Osteoblast (primary cell): ENCODE measurements around the gene PTPN2. TPM values are rescaled to one million over a fixed set of nuclear protein-coding genes. Genes with fewer than 3 reads are reported as not detected.

Experiments
- DNase-seq: peaks from one replicate; pipeline ENCODE4 v3.0.0; 2011; ENCODE audit warnings: low spot score, mixed read lengths; ENCODE audit not compliant: insufficient read length; ENCODE audit errors: missing footprints
- H2AFZ ChIP-seq: 2 replicates; pipeline ENCODE4 v1.6.0; 2011; ENCODE audit warnings: mild to moderate bottlenecking, low read length
- H3K27ac ChIP-seq: 2 replicates; pipeline ENCODE4 v1.5.1; 2011; ENCODE audit warnings: mild to moderate bottlenecking, low read depth, low read length, moderate library complexity
- H3K27me3 ChIP-seq: 2 replicates; pipeline ENCODE4 v1.6.0; 2012; ENCODE audit warnings: mild to moderate bottlenecking, control low read depth, inconsistent platforms, low read length, moderate library complexity; ENCODE audit not compliant: insufficient read depth
- H3K36me3 ChIP-seq: 2 replicates; pipeline ENCODE4 v1.5.1; 2011; ENCODE audit warnings: mild to moderate bottlenecking, low read length, control low read depth, moderate library complexity; ENCODE audit not compliant: insufficient read depth
- H3K4me1 ChIP-seq: 2 replicates; pipeline ENCODE4 v1.5.1; 2011; ENCODE audit warnings: mild to moderate bottlenecking, low read length, control low read depth, moderate library complexity; ENCODE audit not compliant: insufficient read depth
- H3K4me2 ChIP-seq: 2 replicates; pipeline ENCODE4 v1.6.0; 2011; ENCODE audit warnings: mild to moderate bottlenecking, low read length; ENCODE audit not compliant: insufficient read depth
- H3K4me3 ChIP-seq: fragments of 200-600 bp; sonication (generic); 3 replicates; pipeline ENCODE4 v1.5.1; 2012; ENCODE audit warnings: mild to moderate bottlenecking, low read length, inconsistent platforms; ENCODE audit not compliant: insufficient read depth
- H3K79me2 ChIP-seq: 2 replicates; pipeline ENCODE4 v1.6.0; 2012; ENCODE audit warnings: mild to moderate bottlenecking, low read length, control low read depth, inconsistent platforms; ENCODE audit not compliant: insufficient read depth
- H3K9me3 ChIP-seq: 2 replicates; pipeline ENCODE4 v1.5.1; 2011; ENCODE audit warnings: low read depth, low read length, control low read depth
- H4K20me1 ChIP-seq: 2 replicates; pipeline ENCODE4 v1.6.0; 2012; ENCODE audit warnings: mild to moderate bottlenecking, low read length, control low read depth; ENCODE audit not compliant: insufficient read depth
- CTCF ChIP-seq: IDR thresholded peaks from 2 replicates; pipeline ENCODE4 v1.5.1; 2011; ENCODE audit warnings: mild to moderate bottlenecking, low read depth, low read length, moderate library complexity; ENCODE audit errors: extremely low read depth
- total RNA-seq: library from RNA; depleted of rRNA; stranded (reverse); fragments of >200 nt; gene quantifications from 2 replicates; pipeline ENCODE4 v1.2.3, GENCODE V29; 2012

Gene PTPN2
- total RNA-seq, 1 donor: 37.6 TPM

DNA sequence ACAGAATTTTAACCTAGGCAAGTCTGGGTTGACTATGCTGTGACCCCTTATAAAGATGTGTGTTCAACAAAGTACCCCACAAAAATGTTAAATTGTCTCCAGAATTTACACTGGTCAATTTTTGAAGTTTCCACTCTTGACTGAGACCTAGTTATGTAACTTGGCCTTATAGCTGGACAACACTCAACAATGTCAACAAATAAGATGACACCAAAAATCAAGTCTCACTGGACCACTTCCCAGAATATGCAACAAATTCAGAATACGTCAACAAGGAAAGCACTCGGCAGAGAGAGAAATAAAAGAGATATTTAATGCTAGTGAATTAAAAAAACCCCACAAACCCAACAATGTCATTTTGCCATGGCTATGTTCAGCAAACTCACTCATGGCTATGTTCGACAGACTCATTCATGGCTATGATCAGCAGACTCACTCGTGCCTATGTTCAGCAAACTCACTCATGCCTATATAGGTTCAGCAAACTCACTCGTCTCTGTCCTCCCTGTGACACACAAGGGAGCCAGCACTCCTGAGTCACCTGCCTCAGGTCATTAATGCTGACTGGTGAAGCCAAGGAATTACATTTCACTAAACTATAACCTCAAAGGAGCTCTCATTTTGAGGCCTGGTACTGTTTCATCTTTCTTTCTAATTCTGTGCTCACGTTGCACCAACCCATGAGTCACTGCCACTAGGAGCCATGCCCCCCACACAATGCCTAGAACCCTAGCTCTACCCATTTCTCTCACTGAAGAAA lies 72.7 kb downstream of the PTPN2 start:
- no peak overlapping the region for H3K4me2 ChIP-seq
- H3K9me3 ChIP-seq: no peaks in the 10 kb centered on the region
- no peaks in the 10 kb centered on the region for H3K79me2 ChIP-seq
- H3K4me3 ChIP-seq: no peak overlapping the region
- no peak overlapping the region for H3K27ac ChIP-seq
- peaks cover 8% of the 10 kb centered on the region for H3K36me3 ChIP-seq
- TF ChIP-seq CTCF: no peak
- H2AFZ ChIP-seq: no peak overlapping the region
- no peaks in the 10 kb centered on the region for H4K20me1 ChIP-seq
- H3K4me1 ChIP-seq: no peaks in the 10 kb centered on the region
- DNase-seq: peak; percentile 35
- no peaks in the 10 kb centered on the region for H3K27me3 ChIP-seq

GRCh38 chr18:12803069-12803936 lies 80.7 kb downstream of the PTPN2 start:
- Histone ChIP-seq H2AFZ (no peak overlapping the region), H3K4me1 (no peaks in the 10 kb centered on the region), H3K27ac (no peak overlapping the region), H3K79me2 (peaks cover 3% of the 10 kb centered on the region), H3K27me3 (no peaks in the 10 kb centered on the region), H3K36me3 (peaks cover 7% of the 10 kb centered on the region), H3K4me2 (no peak overlapping the region), H4K20me1 (no peaks in the 10 kb centered on the region), H3K9me3 (no peaks in the 10 kb centered on the region), H3K4me3 (no peak overlapping the region)
- DNase-seq: no peak
- TF ChIP-seq CTCF: no peak

GRCh38 chr18:12802538-12802937 lies 81.5 kb downstream of the PTPN2 start:
- Histone ChIP-seq H3K4me2 (no peak overlapping the region), H2AFZ (no peak overlapping the region), H3K36me3 (peaks cover 7% of the 10 kb centered on the region), H4K20me1 (no peaks in the 10 kb centered on the region), H3K9me3 (no peaks in the 10 kb centered on the region), H3K4me3 (no peak overlapping the region), H3K4me1 (no peaks in the 10 kb centered on the region), H3K79me2 (peaks cover 3% of the 10 kb centered on the region), H3K27me3 (no peaks in the 10 kb centered on the region), H3K27ac (no peak overlapping the region)
- TF ChIP-seq CTCF: no peak
- no peak for DNase-seq

GRCh38 chr18:12796448-12796847 lies 87.6 kb downstream of the PTPN2 start:
- Histone ChIP-seq H4K20me1 (no peaks in the 10 kb centered on the region), H3K79me2 (no peaks in the 10 kb centered on the region), H3K27me3 (no peaks in the 10 kb centered on the region), H3K4me1 (no peaks in the 10 kb centered on the region), H3K27ac (no peak overlapping the region), H2AFZ (no peak overlapping the region), H3K4me2 (no peak overlapping the region), H3K9me3 (no peaks in the 10 kb centered on the region), H3K36me3 (peaks cover 12% of the 10 kb centered on the region), H3K4me3 (no peak overlapping the region)
- DNase-seq: peak; percentile 17
- TF ChIP-seq CTCF: no peak
